T-helper 9 cell (primary cell): Measurements from ENCODE around the gene ANO9.

Experiments
- DNase-seq: peaks from one replicate; pipeline ENCODE4 v3.0.0-alpha.2; 2020
- total RNA-seq, 2 donors: gene quantifications; one replicate each; lab custom pipeline; 2026; lab: John Stamatoyannopoulos, UW

ANO9 gene
- total RNA-seq = 87.0 to 181 reads per million in 2 donors

GRCh38 chr11:441418-442274 lies at the start of gene ANO9:
TSS of gene ANO9 (minus strand) at chr11:442011. CDS start at chr11:441926, 85 bp downstream.
- DNase-seq = peak; percentile 59

GRCh38 chr11:491358-491757 lies 49.5 kb upstream of the ANO9 start:
- DNase-seq = no peak

- DNase-seq = no peak
Measured at GRCh38 chr11:490930-491260, 49.1 kb upstream of the ANO9 start.

GRCh38 chr11:490186-490929 lies 48.5 kb upstream of the ANO9 start:
- DNase-seq = no peak

- no peak for DNase-seq
Measured at GRCh38 chr11:489610-490185, 47.9 kb upstream of the ANO9 start.

GRCh38 chr11:488992-489391 lies 47.2 kb upstream of the ANO9 start:
- no peak for DNase-seq

- DNase-seq = no peak
Measured at GRCh38 chr11:488579-488978, 46.8 kb upstream of the ANO9 start.

GRCh38 chr11:488062-488461 lies 46.3 kb upstream of the ANO9 start:
- DNase-seq = no peak

- no peak for DNase-seq
Measured at GRCh38 chr11:487571-488021, 45.8 kb upstream of the ANO9 start.

- DNase-seq = no peak
Measured at GRCh38 chr11:486189-486588, 44.4 kb upstream of the ANO9 start.

GRCh38 chr11:484616-485015 lies 42.8 kb upstream of the ANO9 start:
- DNase-seq = no peak

- no peak for DNase-seq
Measured at GRCh38 chr11:479311-479710, 37.5 kb upstream of the ANO9 start.

- DNase-seq = no peak
Measured at GRCh38 chr11:477052-477715, 35.4 kb upstream of the ANO9 start.

- DNase-seq = no peak
Measured at GRCh38 chr11:476416-476815, 34.6 kb upstream of the ANO9 start.

- DNase-seq = no peak
Measured at GRCh38 chr11:475941-476340, 34.1 kb upstream of the ANO9 start.

GRCh38 chr11:474914-475506 lies 33.2 kb upstream of the ANO9 start:
- DNase-seq = no peak

- no peak for DNase-seq
Measured at GRCh38 chr11:473962-474785, 32.4 kb upstream of the ANO9 start.

- no peak for DNase-seq
Measured at GRCh38 chr11:473415-473814, 31.6 kb upstream of the ANO9 start.

- no peak for DNase-seq
Measured at GRCh38 chr11:472816-473215, 31.0 kb upstream of the ANO9 start.

GRCh38 chr11:472272-472671 lies 30.5 kb upstream of the ANO9 start:
- DNase-seq = no peak

GRCh38 chr11:471468-472145 lies 29.8 kb upstream of the ANO9 start:
- DNase-seq = no peak
